Right lobe of liver (tissue), 4 donors: ENCODE measurements around the gene CRYM.

Source experiments
- CTCF ChIP-seq, 4 donors: fragments of 200-600 bp in 3 of 4; fragments of 450-650 bp in 1 of 4; IDR thresholded peaks; one replicate each; pipeline versions ENCODE4 v1.5.1 to v1.8.0; 2016 to 2022; ENCODE audit warnings: antibody characterized with exemption in 4 of 4, mild to moderate bottlenecking in 2 of 4
- POLR2A ChIP-seq: fragments of 450-650 bp; IDR thresholded peaks from one replicate; pipeline ENCODE4 v1.6.1; 2017; ENCODE audit warnings: antibody characterized with exemption, mild to moderate bottlenecking
- donor health status: DM: no; HTN: no; CAD: no.
- donor health status: DM: no; HTN: no; CAD: no.
- donor health status: DM: no; HTN: yes; CAD: no.

DNA sequence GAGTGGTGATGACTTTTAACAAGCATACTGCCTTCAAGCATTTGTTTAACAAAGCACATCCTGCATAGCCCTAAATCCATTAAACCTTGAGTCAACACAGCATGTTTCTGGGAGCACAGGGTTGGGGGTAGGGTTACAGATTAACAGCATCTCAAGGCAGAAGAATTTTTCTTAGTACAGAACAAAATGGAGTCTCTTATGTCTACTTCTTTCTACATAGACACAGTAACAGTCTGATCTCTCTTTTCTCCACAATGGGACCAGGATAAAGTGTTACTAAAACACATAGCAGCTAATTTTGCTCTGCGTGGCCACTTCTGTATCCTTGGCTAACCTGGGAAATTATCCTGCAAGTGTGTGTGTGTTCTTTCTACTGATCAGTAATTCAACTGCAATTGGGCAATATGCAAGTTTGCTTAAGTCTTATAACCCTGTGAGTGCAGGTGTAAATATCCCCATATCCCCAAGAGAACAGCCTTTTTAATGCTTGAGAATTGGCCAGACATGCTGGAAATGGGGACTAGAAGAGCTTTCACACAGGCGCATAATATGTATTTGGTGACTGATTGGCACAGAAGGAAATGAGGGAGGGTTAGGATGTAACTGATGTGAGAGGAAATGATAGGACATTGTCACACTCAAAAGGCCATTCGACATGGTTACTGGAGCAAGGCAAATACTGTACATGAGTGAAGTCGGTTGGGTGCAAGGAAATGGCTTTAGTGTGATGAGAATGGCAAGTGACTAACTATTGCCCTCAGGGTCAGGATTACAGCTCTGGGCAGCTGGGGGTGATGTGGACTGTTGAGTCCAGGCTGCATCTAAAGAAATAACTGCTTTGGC is 55.4 kb downstream of the CRYM start:
- TF ChIP-seq CTCF (IDR thresholded peaks at IDR 0.05) (no peak), POLR2A (no peak)
